ENCODE measurements around the gene SMAD7.
"Not testable (repeated sequence)": the region's sequence is repeated elsewhere in the genome, so short reads cannot be mapped to it uniquely, and the experiment has no call there.

The SMAD7 gene

DNA sequence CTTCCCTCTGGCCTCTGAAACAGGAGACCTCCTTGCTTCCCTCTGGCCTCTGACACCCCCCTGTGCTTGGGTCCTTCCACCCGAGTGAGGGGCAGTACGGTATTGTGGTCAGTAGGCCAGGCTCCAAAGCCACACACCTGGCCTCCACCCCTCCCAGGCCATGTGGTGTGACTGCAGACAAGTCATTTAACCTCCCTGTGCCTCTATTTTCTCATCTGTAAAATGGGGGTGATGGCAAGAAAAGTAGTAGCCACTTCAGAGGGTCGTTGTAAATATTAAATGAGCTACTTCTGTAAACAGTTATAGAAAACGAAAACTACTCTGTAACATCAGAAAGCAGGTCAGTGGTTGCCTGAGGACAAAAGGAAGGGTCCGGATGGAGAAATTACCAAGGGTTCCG lies 74.2 kb downstream of the SMAD7 start:
- no peak for DNase-seq (ENCODE audit: low read depth)

DNA sequence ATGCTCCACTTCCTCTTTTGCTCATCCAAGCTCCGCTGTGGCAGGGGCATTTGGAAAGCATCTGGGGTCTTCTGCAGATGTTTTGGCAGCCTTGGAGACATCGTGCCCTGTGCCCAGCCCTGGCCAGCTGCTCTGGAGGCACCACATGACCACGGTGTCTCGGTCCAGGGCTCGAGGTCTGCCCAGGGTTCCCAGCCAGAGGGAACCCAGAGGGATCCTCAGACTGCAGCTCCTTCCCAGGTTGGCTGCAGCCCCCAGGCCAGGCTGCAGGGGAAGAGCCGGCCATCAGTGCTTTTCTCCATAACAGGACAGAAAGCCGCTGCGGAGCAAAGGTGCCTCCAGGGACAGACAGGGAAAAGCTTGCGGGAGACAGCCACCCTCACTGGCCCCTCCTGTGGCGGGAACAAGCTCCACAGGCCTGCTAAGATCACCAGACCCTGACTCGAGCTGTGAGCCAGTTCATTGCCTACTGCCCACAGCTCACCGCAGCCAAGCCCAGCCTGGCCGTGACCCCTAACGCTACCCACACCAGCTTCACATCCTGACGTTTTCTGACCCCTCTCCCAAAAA lies 74.7 kb downstream of the SMAD7 start:
- no peak for DNase-seq (ENCODE audit: low read depth)

DNA sequence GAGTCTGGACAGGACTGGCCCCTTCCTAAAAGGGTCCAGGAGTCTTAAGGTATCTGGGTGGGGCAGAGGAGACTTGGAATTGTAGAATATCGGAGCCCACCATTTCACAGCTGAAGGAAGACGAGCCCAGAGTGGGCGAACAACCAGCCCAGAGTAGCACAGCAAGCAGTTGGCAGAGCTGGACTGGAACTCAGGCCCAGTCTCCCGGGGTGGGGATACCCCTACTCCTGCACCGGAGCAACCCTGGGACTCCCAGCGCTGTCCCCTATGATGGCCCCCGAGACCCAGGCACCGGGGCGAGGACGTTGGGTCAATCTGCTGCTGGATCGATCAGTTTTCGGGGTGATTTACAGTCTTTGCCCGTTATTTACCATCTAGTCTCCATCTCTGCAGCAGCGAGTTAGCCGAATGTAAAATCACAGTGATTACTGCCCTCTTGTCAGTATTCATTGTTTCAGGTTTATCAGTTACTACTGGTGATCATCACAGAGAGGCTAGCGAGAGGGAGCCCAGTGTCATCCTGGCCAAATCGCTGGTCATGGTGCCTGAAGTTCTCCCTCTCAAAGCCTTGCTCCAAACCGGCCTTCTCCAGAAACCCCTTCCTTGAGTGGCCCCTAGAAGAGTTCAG lies 75.3 kb downstream of the SMAD7 start:
- no peak for DNase-seq (ENCODE audit: low read depth)

DNA sequence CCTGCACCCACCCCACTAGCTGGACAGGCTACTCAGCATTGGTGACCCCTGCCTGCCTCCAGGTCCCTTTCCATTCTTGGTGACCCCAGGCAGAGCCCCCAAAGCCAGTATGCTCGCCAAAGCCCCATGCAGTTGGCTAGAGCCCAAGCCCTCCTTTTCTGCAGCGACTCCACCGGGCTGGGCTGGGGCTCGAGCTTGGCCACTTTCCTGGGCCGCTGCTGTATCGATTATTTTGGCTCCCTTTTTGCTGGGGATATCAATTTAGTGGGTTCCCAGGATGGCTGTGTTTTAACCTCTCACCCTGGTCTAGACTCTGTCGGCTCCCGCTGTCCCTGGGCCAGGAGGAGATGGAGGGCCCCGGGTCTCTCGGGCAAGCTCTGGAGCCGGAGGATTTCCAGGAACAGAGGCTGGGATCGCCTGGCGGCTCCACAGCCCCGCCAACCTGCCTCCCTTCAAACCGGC lies 76.0 kb downstream of the SMAD7 start:
- no peak for DNase-seq (ENCODE audit: low read depth)

DNA sequence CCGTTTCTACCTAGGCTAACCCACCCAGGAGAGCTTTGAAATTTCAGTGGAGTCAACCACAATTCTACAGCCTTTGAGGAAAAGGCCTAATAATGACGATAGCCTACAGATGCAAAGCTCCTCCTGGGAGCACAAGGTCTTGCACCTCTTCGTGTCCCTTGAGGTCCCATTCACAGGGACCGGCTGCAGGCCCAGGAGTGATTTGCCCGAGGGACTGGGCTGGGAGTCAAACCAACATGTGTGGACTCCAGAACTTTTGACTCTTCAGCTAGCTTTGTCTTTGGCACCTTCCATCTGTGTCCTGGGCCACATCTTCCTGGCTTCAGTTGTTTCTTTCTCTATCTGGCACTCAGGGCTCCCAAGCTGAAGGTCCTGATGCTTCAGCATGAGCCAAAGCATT lies 76.5 kb downstream of the SMAD7 start:
- DNase-seq (ENCODE audit: low read depth) = no peak

DNA sequence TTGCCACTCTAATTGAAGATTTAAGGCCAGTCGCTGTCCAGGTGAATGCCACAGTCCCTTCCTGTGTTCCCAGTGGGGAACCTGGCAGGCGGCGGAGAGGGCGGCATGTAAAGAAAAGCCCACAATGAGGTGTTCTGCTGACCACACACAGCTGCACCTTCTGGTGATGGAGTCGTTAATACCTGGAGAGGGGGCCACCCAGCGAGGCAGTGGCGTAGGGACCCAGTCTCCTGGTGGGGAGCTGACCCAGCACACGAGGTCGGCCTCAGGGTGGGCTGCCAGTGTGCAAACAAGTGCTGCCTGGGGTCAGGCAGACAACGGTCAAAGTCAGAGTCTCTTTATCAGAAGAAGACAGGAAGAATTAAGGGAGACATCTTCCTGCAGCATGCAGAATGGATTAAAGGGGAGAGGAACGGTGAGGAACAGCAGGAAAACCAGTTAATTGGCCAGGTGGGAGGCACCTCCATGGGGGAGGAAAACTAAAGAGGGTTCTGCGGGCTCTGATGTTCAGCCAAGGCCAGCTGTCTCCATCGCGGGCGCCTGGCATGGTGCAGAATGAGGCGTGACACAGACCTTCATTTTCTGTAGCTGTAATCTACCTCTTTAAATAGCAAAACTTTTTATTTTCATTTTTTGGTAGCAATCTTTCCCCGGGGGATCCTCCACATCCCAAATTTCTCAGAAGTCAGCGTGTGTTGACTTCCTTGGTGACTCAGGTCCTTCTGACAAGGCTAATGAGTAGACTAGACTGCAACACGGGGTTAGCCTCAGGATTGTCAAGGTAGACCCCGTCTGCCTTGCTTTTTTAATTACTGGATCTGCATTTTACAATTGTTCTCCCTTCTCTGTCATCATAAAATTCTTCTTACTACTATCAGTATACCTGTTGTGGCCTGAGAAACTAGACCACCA lies 78.3 kb downstream of the SMAD7 start:
- DNase-seq (ENCODE audit: low read depth) = no peak

DNA sequence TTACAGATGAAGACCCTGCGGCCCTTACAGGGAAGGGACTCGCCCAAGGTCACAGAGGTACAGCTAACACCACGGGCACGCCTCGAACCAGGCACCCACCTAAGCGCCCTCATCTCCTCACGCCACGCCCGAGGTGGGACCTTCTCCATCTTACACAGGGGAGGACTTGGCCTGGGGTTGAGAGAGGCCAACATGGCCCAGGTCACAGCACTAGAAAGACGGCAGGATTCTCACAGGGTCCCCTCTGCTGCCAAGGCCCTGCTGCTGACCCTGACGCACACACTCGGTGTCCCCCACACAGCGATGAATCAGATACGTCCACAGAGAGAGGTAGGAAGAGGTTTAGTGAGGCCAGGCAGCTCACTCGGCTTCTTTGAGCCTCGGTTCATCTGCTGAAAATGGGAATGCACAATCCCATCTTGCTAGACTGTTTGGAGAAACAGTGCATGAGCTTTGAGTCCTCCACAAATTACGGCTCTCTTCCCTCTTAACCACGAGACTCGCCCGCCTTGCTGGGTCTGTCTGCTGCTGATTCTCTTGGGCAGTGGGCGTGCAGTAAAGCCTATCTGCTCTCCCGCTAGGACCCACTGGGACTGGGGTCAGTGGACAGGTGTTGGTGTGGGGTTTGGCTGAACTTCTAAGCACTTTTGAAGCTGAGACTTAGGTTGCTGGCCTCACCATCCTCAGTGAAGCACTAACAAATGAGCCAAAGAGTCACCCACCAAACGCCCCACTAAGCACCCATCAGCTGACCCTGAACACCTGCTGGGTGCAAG lies 79.2 kb downstream of the SMAD7 start:
- no peak for DNase-seq (ENCODE audit: low read depth)

DNA sequence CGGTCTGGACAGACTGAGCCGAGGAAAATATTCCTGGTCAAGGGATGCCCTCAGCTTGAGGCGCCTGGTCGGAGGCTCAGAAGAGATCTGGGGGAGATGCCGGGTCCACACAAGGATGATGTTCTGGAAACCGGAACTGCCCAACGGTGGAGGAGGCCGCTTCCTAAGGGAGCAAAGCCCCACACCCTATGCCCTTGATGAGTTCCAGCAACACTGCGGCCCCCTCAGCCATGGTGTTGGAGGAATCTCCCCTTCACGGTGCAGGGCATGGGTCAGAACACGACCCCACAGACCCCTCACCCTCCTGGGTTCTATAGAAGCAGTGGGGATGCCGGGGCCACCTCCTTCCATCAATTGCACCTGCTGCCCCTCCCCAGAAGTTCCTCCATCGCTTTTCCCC lies 79.8 kb downstream of the SMAD7 start:
- DNase-seq (ENCODE audit: low read depth) = not testable (repeated sequence)

Measured in activated T-cell treated with anti-CD3 and anti-CD28 coated beads for 48 hours (primary cell).